Gastroesophageal sphincter (tissue), 3 donors: ENCODE results near the gene EFNA1.

Experiments used
- POLR2A ChIP-seq, 2 donors: fragments of 450-650 bp; IDR thresholded peaks; one replicate each; pipeline ENCODE4 v1.6.1; 2017; ENCODE audit warnings: antibody characterized with exemption in 2 of 2, mild to moderate bottlenecking in 2 of 2, moderate library complexity in 1 of 2
- TF ChIP-seq, protein P1 (sequence below), 4 experiments: fragments of 200-600 bp in 2 of 4; fragments of 450-650 bp in 2 of 4; sonication (generic) in 1 of 4; IDR thresholded peaks; one replicate each; pipeline ENCODE4 v1.5.1; 2017 to 2019; ENCODE audit warnings: antibody characterized with exemption in 4 of 4, mild to moderate bottlenecking in 2 of 4, moderate library complexity in 2 of 4

GRCh38 chr1:155104605-155105534 lies 22.8 kb upstream of the EFNA1 start:
- TF ChIP-seq POLR2A (IDR thresholded peaks at IDR 0.05): no peak
- TF ChIP-seq, protein P1, sequence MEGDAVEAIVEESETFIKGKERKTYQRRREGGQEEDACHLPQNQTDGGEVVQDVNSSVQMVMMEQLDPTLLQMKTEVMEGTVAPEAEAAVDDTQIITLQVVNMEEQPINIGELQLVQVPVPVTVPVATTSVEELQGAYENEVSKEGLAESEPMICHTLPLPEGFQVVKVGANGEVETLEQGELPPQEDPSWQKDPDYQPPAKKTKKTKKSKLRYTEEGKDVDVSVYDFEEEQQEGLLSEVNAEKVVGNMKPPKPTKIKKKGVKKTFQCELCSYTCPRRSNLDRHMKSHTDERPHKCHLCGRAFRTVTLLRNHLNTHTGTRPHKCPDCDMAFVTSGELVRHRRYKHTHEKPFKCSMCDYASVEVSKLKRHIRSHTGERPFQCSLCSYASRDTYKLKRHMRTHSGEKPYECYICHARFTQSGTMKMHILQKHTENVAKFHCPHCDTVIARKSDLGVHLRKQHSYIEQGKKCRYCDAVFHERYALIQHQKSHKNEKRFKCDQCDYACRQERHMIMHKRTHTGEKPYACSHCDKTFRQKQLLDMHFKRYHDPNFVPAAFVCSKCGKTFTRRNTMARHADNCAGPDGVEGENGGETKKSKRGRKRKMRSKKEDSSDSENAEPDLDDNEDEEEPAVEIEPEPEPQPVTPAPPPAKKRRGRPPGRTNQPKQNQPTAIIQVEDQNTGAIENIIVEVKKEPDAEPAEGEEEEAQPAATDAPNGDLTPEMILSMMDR (IDR thresholded peaks at IDR 0.05): no peak
